ENCODE data around the gene AOX1.
"Not testable (repeated sequence)": the region's sequence is repeated elsewhere in the genome, so short reads cannot be mapped to it uniquely, and the experiment has no call there.

AOX1 gene

GRCh38 chr2:200667413-200667812, 81.6 kb downstream of the AOX1 start:
- no peak for DNase-seq (ENCODE audit: low read depth)

- DNase-seq (ENCODE audit: low read depth): no peak
Observed at GRCh38 chr2:200668478-200668877, 82.7 kb downstream of the AOX1 start.

- DNase-seq (ENCODE audit: low read depth): no peak
Observed at GRCh38 chr2:200669308-200669707, 83.5 kb downstream of the AOX1 start.

- no peak for DNase-seq (ENCODE audit: low read depth)
Observed at GRCh38 chr2:200670313-200670712, 84.5 kb downstream of the AOX1 start.

- DNase-seq (ENCODE audit: low read depth): no peak
Observed at GRCh38 chr2:200670751-200671150, 84.9 kb downstream of the AOX1 start.

GRCh38 chr2:200673191-200673590, 87.4 kb downstream of the AOX1 start:
- no peak for DNase-seq (ENCODE audit: low read depth)

GRCh38 chr2:200674837-200675236, 89.0 kb downstream of the AOX1 start:
- DNase-seq (ENCODE audit: low read depth): no peak

DNA sequence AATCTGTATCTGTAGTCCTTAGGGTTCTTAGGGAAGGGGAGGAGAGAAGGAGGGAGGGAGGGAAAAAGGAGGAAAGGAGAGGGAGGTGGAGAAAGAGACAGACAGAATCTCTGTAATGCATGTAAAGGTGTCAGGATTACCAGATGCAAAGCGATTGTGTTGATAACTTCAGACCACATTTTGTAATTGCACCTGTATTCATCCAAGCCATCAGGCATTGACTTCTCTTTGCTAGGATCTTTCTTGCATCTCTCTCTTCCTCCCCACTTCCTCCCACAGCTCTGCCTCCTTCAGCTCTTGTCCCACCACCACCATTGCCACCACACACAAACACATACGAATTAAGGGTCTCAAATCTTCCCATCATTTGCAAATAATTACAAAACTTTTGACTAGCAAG, 91.4 kb downstream of the AOX1 start:
- DNase-seq (ENCODE audit: low read depth): no peak

DNA sequence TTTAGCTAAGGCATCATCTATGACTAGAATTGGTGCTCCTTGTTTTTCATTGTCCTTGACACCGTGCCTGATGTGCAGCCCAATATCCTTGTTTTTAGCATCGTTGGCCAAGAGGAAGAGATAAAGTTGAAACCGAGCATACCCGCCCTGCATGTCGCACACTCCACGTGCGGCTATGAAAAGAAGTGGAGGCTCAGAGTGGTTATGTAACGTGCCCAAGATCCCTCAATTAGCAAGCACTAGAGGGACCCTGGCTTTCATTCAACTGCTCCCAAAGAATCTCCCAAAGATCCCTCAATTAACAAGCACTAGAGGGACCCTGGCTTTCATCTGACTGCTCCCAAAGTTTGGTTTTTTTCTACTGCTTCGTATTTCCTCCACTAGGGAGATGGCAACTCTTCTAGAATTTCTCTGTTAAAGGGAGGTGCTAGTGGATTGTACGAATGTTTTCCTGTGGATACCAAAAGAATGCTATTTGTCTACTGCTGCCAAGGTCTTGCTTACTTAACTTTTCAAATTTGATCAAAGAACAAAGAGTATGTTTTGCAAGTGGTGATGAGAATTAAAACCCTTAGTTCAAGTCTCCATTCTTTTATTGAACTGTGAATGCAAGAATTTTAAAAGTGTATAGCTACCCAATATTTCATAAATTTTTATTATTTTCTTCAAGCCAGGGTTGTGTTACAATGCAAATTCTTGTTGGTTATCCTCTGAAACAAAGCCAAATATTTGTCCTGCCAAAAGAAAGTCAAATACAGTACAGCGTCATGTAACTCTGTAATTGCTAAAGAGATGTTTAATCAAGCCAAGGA, 92.1 kb downstream of the AOX1 start:
- no peak for DNase-seq (ENCODE audit: low read depth)

DNA sequence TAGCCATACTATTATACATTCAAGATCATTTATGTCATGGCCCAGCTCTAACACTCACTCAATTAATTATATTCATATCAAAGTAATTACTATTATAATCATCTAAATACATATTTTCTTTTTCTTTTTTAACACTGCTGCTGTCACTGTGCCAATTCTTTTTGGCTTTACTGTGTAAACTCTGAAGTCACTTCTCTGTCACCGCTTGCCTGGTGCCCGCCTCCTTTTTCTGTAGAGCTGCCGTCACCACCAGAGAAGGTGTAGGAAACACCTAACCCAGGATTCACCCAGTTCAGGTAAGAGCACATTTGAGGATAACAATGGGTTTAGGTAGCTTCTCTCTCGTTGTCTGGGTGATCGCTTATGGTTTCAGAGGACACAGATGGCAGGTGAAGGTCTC, 93.3 kb downstream of the AOX1 start:
- DNase-seq (ENCODE audit: low read depth): no peak

DNA sequence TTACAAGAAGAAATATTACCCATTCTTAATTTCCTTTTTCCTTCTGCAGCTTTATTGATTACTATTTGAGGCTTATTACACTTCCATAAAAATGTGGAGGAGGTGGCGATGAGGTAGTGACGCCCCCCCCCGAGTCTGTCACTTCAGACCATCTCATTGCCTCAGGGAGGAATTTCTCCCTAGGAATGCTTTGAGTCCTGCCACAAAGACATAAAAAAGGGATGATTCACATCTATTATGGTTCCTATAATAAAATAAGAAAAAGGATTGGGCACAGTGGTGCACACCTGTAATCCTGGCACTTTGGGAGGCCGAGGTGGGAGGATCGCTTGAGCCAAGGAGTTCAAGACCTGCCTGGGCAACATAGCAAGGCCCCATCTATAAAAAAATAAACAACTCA, 93.7 kb downstream of the AOX1 start:
- DNase-seq (ENCODE audit: low read depth): no peak

DNA sequence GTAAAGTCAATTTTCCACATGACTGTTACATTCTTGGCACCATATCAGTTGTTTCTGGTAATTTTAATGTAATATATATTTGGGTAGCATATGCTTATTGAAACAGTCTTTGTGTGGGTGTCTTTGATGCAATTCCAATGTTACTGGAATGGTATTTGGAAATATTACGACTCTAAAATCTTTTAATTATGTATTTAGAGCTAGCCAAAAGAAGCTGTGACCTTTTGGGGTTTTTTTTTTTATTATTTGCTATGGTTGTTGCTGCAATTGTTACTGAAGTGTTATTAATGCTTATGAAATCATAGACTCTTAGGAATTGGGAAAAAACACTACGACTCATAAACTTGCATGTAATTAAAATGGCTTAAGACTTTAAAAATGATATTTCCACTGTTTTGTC, 95.9 kb downstream of the AOX1 start:
- no peak for DNase-seq (ENCODE audit: low read depth)

GRCh38 chr2:200682407-200682806, 96.6 kb downstream of the AOX1 start:
- not testable (repeated sequence) for DNase-seq (ENCODE audit: low read depth)

DNA sequence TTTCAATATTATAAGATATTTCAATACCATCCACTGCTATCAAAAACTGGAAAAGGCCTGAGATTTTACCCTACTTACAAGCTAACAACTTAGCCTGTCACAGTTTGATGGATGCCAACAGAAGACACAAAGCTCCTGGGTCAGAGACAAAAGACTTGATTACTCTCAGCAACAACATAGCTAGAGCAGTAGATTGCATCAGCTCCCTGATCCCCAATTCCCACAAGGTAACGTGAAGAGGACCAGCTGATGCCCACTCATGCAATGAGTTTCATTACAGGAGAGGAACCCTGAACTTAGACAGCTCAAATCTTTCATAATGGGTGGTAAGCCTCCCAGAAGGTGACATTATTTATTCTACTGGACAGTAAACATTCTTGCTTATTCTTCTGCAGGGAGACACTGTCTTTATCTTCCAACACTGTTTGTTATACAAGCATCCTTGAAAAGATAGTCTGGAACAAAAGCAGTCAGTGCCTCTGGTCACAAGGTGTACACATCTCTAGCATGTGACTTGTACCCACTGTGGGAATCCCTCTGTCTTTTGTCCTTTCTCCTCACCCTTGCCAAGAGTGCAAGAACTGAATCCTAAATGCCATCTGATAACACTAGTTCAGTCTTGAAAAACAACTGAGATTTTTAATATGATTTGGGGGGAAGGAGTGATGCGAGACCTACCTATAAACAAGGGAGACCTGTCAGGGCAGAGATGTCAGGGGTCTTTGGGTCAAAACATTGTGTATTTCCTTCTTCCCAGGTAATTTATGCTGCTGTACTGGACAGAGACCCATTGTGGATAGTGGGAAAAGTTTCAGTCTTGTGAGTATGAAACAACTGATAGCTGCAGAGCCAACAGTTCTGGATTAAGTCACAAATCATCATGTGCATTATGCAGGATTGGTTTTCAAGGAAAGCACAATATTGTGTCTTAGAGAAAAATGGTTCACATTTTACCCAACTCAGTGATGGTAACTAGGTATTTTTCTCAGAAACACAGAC, 102.4 kb downstream of the AOX1 start:
- no peak for DNase-seq (ENCODE audit: low read depth)

- no peak for DNase-seq (ENCODE audit: low read depth)
Observed at GRCh38 chr2:200689115-200689514, 103.3 kb downstream of the AOX1 start.

- DNase-seq (ENCODE audit: low read depth): no peak
Observed at GRCh38 chr2:200693836-200694470, 108.1 kb downstream of the AOX1 start.

DNA sequence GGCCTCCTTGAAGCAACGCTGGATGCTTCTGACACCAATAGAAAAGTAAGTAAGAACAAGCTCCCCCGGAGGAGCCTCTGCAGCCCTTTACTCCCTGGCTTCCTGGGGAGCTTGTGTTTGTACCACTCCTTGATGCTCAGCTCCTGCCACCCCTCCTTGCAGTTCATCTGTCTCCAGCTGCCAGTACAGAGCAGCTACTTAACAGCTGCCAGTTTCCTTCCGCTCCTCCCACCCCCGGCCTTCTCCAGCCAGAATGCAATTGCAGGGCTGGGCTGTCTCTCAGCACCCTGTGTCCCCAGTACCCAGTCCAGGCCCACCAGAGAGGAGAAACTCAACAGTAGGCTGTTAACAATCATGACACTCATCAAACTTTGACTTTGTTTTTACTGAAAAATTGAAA, 109.4 kb downstream of the AOX1 start:
- no peak for DNase-seq (ENCODE audit: low read depth)

DNA sequence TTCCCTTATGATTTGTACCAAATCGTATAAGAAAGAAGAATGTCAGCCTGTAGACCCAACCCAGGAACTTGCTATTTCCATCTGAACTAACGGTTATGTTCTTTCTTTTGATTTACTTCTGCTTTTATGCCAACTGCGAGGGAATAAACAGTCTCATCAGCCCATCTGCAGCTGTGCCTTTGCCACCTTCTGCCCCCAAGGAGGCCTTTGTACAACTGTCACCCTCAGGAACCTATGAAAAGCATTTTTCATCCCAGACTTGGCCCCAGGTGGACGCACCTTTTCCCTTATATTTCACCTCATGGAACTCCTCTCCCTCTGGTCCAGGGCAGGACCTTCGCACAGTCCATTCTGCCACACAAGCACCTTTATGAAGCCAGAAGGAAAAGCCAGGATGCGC, 109.8 kb downstream of the AOX1 start:
- DNase-seq (ENCODE audit: low read depth): no peak

- DNase-seq (ENCODE audit: low read depth): no peak
Observed at GRCh38 chr2:200698217-200698616, 112.4 kb downstream of the AOX1 start.

- DNase-seq (ENCODE audit: low read depth): no peak
Observed at GRCh38 chr2:200699310-200699709, 113.5 kb downstream of the AOX1 start.

- DNase-seq (ENCODE audit: low read depth): no peak
Observed at GRCh38 chr2:200700856-200701255, 115.0 kb downstream of the AOX1 start.

DNA sequence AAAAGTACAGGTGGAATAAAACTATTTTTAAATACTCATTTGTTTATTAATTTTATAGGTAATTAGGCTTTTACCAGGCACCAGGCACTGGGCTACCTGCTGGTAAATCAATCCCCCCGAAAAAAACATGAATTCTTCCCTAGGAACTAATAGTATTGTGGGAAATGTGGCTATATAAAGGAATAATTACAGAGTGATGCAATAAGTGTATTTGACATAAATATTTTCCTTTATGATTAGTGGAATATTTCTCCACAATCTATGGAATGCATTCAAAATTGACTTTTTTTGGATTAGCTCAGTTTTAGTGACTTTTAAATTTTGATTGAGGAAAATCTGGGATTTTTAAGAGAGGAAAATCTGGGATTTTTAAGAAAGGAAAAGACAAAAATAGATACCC, 116.2 kb downstream of the AOX1 start:
- no peak for DNase-seq (ENCODE audit: low read depth)
